NK-92 (cell line): ENCODE data around the gene TMEM178B.
"Not testable (repeated sequence)": the region's sequence is repeated elsewhere in the genome, so short reads cannot be mapped to it uniquely, and the experiment has no call there.

Experiments used
- DNase-seq: peaks from one replicate; lab custom pipeline; 2025; ENCODE audit not compliant: unreplicated experiment; lab: John Stamatoyannopoulos, UW

The TMEM178B gene

GRCh38 chr7:141073641-141074161, at the start of gene TMEM178B:
Gene TMEM178B (plus strand): TSS chr7:141074064.
- DNase-seq = no peak

- no peak for DNase-seq
These were observed 49.2 kb upstream of the TMEM178B start for GRCh38 chr7:141024668-141025067.

- DNase-seq = no peak
These were observed 46.8 kb upstream of the TMEM178B start for GRCh38 chr7:141027043-141027442.

GRCh38 chr7:141028767-141029166, 45.1 kb upstream of the TMEM178B start:
- no peak for DNase-seq

GRCh38 chr7:141032539-141033323, 41.1 kb upstream of the TMEM178B start:
- not testable (repeated sequence) for DNase-seq

- DNase-seq = not testable (repeated sequence)
These were observed 35.8 kb upstream of the TMEM178B start for GRCh38 chr7:141038100-141038499.

GRCh38 chr7:141039376-141039775, 34.5 kb upstream of the TMEM178B start:
- DNase-seq = no peak

GRCh38 chr7:141042222-141043193, 31.4 kb upstream of the TMEM178B start:
- DNase-seq = no peak

- DNase-seq = no peak
These were observed 30.2 kb upstream of the TMEM178B start for GRCh38 chr7:141043616-141044015.

GRCh38 chr7:141045126-141045841, 28.6 kb upstream of the TMEM178B start:
- DNase-seq = no peak

- no peak for DNase-seq
These were observed 27.8 kb upstream of the TMEM178B start for GRCh38 chr7:141045842-141046620.

- DNase-seq = no peak
These were observed 20.2 kb upstream of the TMEM178B start for GRCh38 chr7:141053626-141054025.

GRCh38 chr7:141055146-141055545, 18.7 kb upstream of the TMEM178B start:
- DNase-seq = no peak

GRCh38 chr7:141057788-141058187, 16.1 kb upstream of the TMEM178B start:
- DNase-seq = no peak

GRCh38 chr7:141067856-141068255, 6.0 kb upstream of the TMEM178B start:
- not testable (repeated sequence) for DNase-seq

- DNase-seq = no peak
These were observed 2.5 kb upstream of the TMEM178B start for GRCh38 chr7:141071260-141071854.

- no peak for DNase-seq
These were observed 1.9 kb upstream of the TMEM178B start for GRCh38 chr7:141071855-141072547.

GRCh38 chr7:141072548-141073172, 1.2 kb upstream of the TMEM178B start:
- DNase-seq = no peak

- no peak for DNase-seq
These were observed 657 bp upstream of the TMEM178B start for GRCh38 chr7:141073173-141073640.
